ENCODE results near the gene GIT2.

DNA sequence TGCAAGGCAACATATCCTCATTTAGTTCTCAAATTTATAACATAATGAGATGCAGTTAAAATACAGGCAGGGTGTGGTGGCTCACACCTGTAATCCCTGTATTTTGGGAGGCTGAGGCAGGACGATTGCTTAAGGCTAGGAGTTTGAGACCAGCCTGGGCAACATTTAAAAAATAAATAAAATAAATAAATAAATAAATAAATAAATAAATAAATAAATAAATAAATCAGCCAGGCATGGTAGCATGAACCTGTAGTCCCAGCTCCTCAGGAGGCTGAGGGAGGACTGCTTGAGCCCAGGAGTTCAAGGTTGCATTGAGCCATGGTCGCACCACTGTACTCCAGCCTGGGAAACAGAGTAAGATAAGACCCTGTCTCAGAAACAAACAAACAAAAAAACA lies 56.7 kb downstream of the GIT2 start:
- no peak for TF ChIP-seq POLR2A (IDR thresholded peaks at IDR 0.05)
- TF ChIP-seq, protein P1, sequence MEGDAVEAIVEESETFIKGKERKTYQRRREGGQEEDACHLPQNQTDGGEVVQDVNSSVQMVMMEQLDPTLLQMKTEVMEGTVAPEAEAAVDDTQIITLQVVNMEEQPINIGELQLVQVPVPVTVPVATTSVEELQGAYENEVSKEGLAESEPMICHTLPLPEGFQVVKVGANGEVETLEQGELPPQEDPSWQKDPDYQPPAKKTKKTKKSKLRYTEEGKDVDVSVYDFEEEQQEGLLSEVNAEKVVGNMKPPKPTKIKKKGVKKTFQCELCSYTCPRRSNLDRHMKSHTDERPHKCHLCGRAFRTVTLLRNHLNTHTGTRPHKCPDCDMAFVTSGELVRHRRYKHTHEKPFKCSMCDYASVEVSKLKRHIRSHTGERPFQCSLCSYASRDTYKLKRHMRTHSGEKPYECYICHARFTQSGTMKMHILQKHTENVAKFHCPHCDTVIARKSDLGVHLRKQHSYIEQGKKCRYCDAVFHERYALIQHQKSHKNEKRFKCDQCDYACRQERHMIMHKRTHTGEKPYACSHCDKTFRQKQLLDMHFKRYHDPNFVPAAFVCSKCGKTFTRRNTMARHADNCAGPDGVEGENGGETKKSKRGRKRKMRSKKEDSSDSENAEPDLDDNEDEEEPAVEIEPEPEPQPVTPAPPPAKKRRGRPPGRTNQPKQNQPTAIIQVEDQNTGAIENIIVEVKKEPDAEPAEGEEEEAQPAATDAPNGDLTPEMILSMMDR (IDR thresholded peaks at IDR 0.05 in 8 of 11, conservative IDR thresholded peaks at IDR 0.05 in 3 of 11): no peak
- TF ChIP-seq POLR2AphosphoS5 (IDR thresholded peaks at IDR 0.05): no peak

Data from spleen (tissue), 7 donors.